A549 (cell line): ENCODE data around the gene CAB39. TPM values are rescaled to one million over a fixed set of nuclear protein-coding genes. Genes with fewer than 3 reads are reported as not detected.
A peak's percentile ranks its signal among the peaks of the same experiment; 100 is the strongest.

Experiments
- ATAC-seq, 2 experiments: fragments of 200-7000 bp in 1 of 2; fragments of >200 bp in 1 of 2; cut with Nextera tagmentation in 1 of 2; cut with Tn5 transposase in 1 of 2; 3 replicates each; pipeline versions ENCODE4 v1.8.0 to v1.9.1; 2018 to 2020; ENCODE audit warnings: mild to moderate bottlenecking in 1 of 2, moderate library complexity in 1 of 2
- CTCF ChIA-PET: fragments of 300-600 bp; sonication (Branson Sonifier 250); formaldehyde crosslinking; extraction: SDS; loops from one replicate; lab custom pipeline; 2021; ENCODE audit warnings: antibody characterized with exemption, inconsistent platforms; lab: Yijun Ruan, JAX
- POLR2A ChIA-PET: fragments of 350-600 bp; formaldehyde crosslinking; extraction: SDS; loops from one replicate; lab custom pipeline; 2021; ENCODE audit warnings: antibody characterized with exemption, inconsistent platforms; lab: Yijun Ruan, JAX
- DNase-seq, 2 experiments: peaks; one replicate each; pipeline versions ENCODE4 v3.0.0 to v3.0.0-alpha.2; 2011 to 2016; ENCODE audit warnings: low read depth in 1 of 2, low spot score in 1 of 2
- FAIRE-seq: peaks from 2 replicates; lab custom pipeline; 2011; peaks lifted over from hg19 to GRCh38; lab: Jason Lieb, UNC
- H3K27ac ChIP-seq, 2 experiments: fragments of >200 bp; sonication (Bioruptor Twin); formaldehyde crosslinking; 3 replicates each; pipeline ENCODE4 v1.5.1; 2016 to 2017
- H3K4me1 ChIP-seq: fragments of >200 bp; sonication (Bioruptor Twin); formaldehyde crosslinking; 3 replicates; pipeline ENCODE4 v1.6.1; 2016
- H3K4me2 ChIP-seq: fragments of >200 bp; sonication (Bioruptor Twin); formaldehyde crosslinking; 3 replicates; pipeline ENCODE4 v1.6.1; 2016
- H3K4me3 ChIP-seq: fragments of >200 bp; sonication (Bioruptor Twin); formaldehyde crosslinking; 3 replicates; pipeline ENCODE4 v1.5.1; 2016
- H3K9me3 ChIP-seq: fragments of >200 bp; sonication (Bioruptor Twin); formaldehyde crosslinking; 3 replicates; pipeline ENCODE4 v1.6.1; 2016
- BHLHE40 ChIP-seq: IDR thresholded peaks from 2 replicates; pipeline ENCODE4 v1.6.1; 2012; ENCODE audit warnings: low read depth, low read length, inconsistent platforms
- CBX8 ChIP-seq: fragments of 200-600 bp; sonication (generic); IDR thresholded peaks from 2 replicates; pipeline ENCODE4 v1.6.1; 2016
- CEBPB ChIP-seq, 2 experiments: fragments of >200 bp in 1 of 2; sonication (Bioruptor Twin) in 1 of 2; formaldehyde crosslinking in 1 of 2; IDR thresholded peaks; 2 replicates each; pipeline ENCODE4 v1.6.1; 2012 to 2016
- CTCF ChIP-seq: fragments of >200 bp; sonication (Bioruptor Twin); formaldehyde crosslinking; IDR thresholded peaks from 3 replicates; pipeline ENCODE4 v1.5.1; 2016
- EP300 ChIP-seq, 2 experiments: fragments of >200 bp; sonication (Bioruptor Twin); formaldehyde crosslinking; IDR thresholded peaks; 2 replicates in 1 of 2; 3 replicates in 1 of 2; pipeline ENCODE4 v1.6.1; 2016 to 2017
- ESRRA ChIP-seq: fragments of 150-350 bp; IDR thresholded peaks from 2 replicates; pipeline ENCODE4 v1.6.1; 2014; ENCODE audit warnings: mild to moderate bottlenecking, low read length, borderline replicate concordance
- FOSB ChIP-seq: fragments of 250-450 bp; sonication (Bioruptor Pico); IDR thresholded peaks from 2 replicates; pipeline ENCODE4 v1.5.0; 2020; ENCODE audit warnings: mild to moderate bottlenecking, moderate library complexity
- HDAC2 ChIP-seq: fragments of 200-600 bp; sonication (generic); IDR thresholded peaks from 2 replicates; pipeline ENCODE4 v1.6.1; 2016
- HES2 ChIP-seq: fragments of >200 bp; sonication (Bioruptor Twin); formaldehyde crosslinking; IDR thresholded peaks from 2 replicates; pipeline ENCODE4 v1.6.1; 2016
- HEYL ChIP-seq: fragments of 250-450 bp; sonication (Bioruptor Pico); IDR thresholded peaks from 2 replicates; pipeline ENCODE4 v1.8.0; 2021; ENCODE audit warnings: mild to moderate bottlenecking, moderate library complexity
- HOXB13 ChIP-seq: fragments of 250-450 bp; sonication (Bioruptor Pico); IDR thresholded peaks from 2 replicates; pipeline ENCODE4 v1.5.0; 2020; ENCODE audit warnings: low read depth, mild to moderate bottlenecking, moderate library complexity
- JUNB ChIP-seq: fragments of >200 bp; sonication (Bioruptor Twin); formaldehyde crosslinking; IDR thresholded peaks from 2 replicates; pipeline ENCODE4 v1.6.1; 2016
- KDM5A ChIP-seq: fragments of 200-600 bp; sonication (generic); IDR thresholded peaks from 2 replicates; pipeline ENCODE4 v1.6.1; 2016; ENCODE audit warnings: antibody characterized with exemption, mild to moderate bottlenecking
- MAZ ChIP-seq: fragments of 150-350 bp; IDR thresholded peaks from 2 replicates; pipeline ENCODE4 v1.6.1; 2014; ENCODE audit warnings: antibody characterized with exemption, low read depth, low read length, borderline replicate concordance
- NR3C1 ChIP-seq: fragments of >200 bp; sonication (Bioruptor Twin); formaldehyde crosslinking; IDR thresholded peaks from 3 replicates; pipeline ENCODE4 v1.6.1; 2017
- PBX3 ChIP-seq: IDR thresholded peaks from 2 replicates; pipeline ENCODE4 v1.6.1; 2012
- PHF8 ChIP-seq: fragments of 200-600 bp; sonication (generic); IDR thresholded peaks from 2 replicates; pipeline ENCODE4 v1.6.1; 2016; ENCODE audit warnings: low read depth, mild to moderate bottlenecking, antibody characterized with exemption, moderate library complexity, borderline replicate concordance
- POLR2A ChIP-seq: IDR thresholded peaks from 2 replicates; pipeline ENCODE4 v1.6.1; 2012; ENCODE audit warnings: mild to moderate bottlenecking, low read length
- RAD21 ChIP-seq, 2 experiments: fragments of >200 bp in 1 of 2; sonication (Bioruptor Twin) in 1 of 2; formaldehyde crosslinking in 1 of 2; IDR thresholded peaks in 1 of 2; conservative IDR thresholded peaks in 1 of 2; 2 replicates in 1 of 2; 3 replicates in 1 of 2; pipeline ENCODE4 v1.6.1; 2012 to 2018; ENCODE audit warnings: inconsistent platforms in 1 of 2
- RCOR1 ChIP-seq: fragments of 150-350 bp; IDR thresholded peaks from 2 replicates; pipeline ENCODE4 v1.6.1; 2014; ENCODE audit warnings: antibody characterized with exemption, low read length, low read depth
- SMC3 ChIP-seq: fragments of >200 bp; sonication (Bioruptor Twin); formaldehyde crosslinking; IDR thresholded peaks from 3 replicates; pipeline ENCODE4 v1.6.1; 2018; ENCODE audit warnings: inconsistent platforms
- ZFP36 ChIP-seq: fragments of 450-650 bp; IDR thresholded peaks from 2 replicates; pipeline ENCODE4 v1.6.1; 2014; ENCODE audit warnings: borderline replicate concordance; ENCODE audit not compliant: partially characterized antibody
- WGBS: methylation state at CpG from one replicate; pipeline ENCODE4 v1.1.6; 2017; ENCODE audit errors: missing lambda C conversion rate; 5-methylcytosine and 5-hydroxymethylcytosine counted together
- polyA plus RNA-seq, 4 experiments: library from polyadenylated mRNA; depleted of rRNA in 3 of 4; stranded (reverse); fragments of >200 nt; fragmentation: RNase III in 1 of 4; extraction: RNeasy Plus Mini Kit Qiagen cat#74134 plus additional on column Dnase treatment in 1 of 4; gene quantifications; 2 replicates in 3 of 4; 3 replicates in 1 of 4; pipeline ENCODE4 v1.2.3, GENCODE V29; 2011 to 2017
- TF ChIP-seq, protein P1 (sequence below): fragments of 450-650 bp; IDR thresholded peaks from 2 replicates; pipeline ENCODE4 v1.6.1; 2014; ENCODE audit warnings: antibody characterized with exemption
- TF ChIP-seq, protein P2 (sequence below): fragments of 250-450 bp; sonication (Bioruptor Pico); IDR thresholded peaks from 2 replicates; pipeline ENCODE4 v1.5.0; 2020; ENCODE audit warnings: low read depth, mild to moderate bottlenecking, moderate library complexity
- TF ChIP-seq, protein P3 (sequence below): IDR thresholded peaks from 2 replicates; pipeline ENCODE4 v1.6.1; 2012; ENCODE audit warnings: low read depth, borderline replicate concordance
- TF ChIP-seq, protein P4 (sequence below): IDR thresholded peaks from 2 replicates; pipeline ENCODE4 v1.6.1; 2012

Gene CAB39
- polyA plus RNA-seq, 2 of the 4 experiments (the other 2 are of a cell fraction): 28.4 to 54.2 TPM

GRCh38 chr2:230846360-230846759, 133.7 kb downstream of the CAB39 start (continued):
- TF ChIP-seq PBX3 (no peak), HES2 (no peak), EP300 (IDR thresholded peaks at IDR 0.05) (no peak), FOSB (CRISPR knock-in tag) (no peak), CBX8 (no peak), CEBPB (IDR thresholded peaks at IDR 0.05) (no peak)

DNA sequence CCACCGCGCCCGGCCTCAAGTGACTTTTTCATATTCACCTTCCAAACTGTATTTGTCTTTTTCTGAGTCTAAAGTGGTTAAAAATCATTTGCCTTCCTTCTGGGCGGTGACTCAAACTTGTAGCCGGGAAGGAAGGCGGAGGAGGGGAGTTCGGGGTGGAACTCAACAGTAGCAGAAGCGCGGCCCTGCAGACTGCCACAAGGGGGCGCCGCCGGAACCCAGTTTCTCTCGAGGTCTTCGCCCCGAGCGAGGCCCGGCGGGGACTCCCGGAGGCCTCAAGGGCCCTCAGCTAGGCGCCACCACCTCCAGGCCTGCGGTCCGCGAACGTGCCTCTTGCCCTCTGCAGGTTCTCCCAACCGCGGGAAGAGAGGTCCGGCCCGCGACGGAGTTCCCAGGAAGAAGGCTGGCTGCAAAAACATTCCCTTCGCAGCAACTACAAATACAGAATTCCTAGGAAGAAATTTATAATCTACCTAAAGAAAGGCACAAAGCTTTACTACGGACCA, 135.3 kb downstream of the CAB39 start:
- ChIA-PET POLR2A (no interaction called here), CTCF (interaction anchor here (0.6 to 4.5 kb wide), 29 partner anchors 8 to 160 kb away, joined by 3 to 30 read pairs (median 5); partner anchors contain the start of gene ITM2C)
- peak; percentile 94 to 96 for ATAC-seq
- DNase-seq: peak; percentile 76 to 83
- FAIRE-seq: no peak
- H3K4me2 ChIP-seq: peak overlapping the region; percentile 67
- peak overlapping the region in 1 of 2 experiments; percentile 48; a peak in 1 of 6 replicates for H3K27ac ChIP-seq
- no peak overlapping the region for H3K4me3 ChIP-seq
- H3K9me3 ChIP-seq: peaks cover 5% of the 10 kb centered on the region; the same call in 1 of the 3 replicates
- no peaks in the 10 kb centered on the region; the same call in 2 of the 3 replicates for H3K4me1 ChIP-seq
- 7% methylated on average over 32 of the region's 32 CpGs for WGBS
- TF ChIP-seq HES2 (no peak), BHLHE40 (no peak), EP300 (IDR thresholded peaks at IDR 0.05) (no peak), ZFP36 (no peak), HDAC2 (no peak), JUNB (no peak), NR3C1 (no peak), CTCF (peak; percentile 87), RAD21 (conservative IDR thresholded peaks at IDR 0.05 in 1 of 2, IDR thresholded peaks at IDR 0.05 in 1 of 2) (peak; percentile 49 to 65), CBX8 (no peak), MAZ (no peak), SMC3 (peak; percentile 76), HEYL (CRISPR knock-in tag) (no peak), CEBPB (IDR thresholded peaks at IDR 0.05) (no peak), POLR2A (no peak), ESRRA (no peak), HOXB13 (CRISPR knock-in tag) (no peak), RCOR1 (no peak), KDM5A (no peak), PHF8 (no peak)
- TF ChIP-seq, protein P1, sequence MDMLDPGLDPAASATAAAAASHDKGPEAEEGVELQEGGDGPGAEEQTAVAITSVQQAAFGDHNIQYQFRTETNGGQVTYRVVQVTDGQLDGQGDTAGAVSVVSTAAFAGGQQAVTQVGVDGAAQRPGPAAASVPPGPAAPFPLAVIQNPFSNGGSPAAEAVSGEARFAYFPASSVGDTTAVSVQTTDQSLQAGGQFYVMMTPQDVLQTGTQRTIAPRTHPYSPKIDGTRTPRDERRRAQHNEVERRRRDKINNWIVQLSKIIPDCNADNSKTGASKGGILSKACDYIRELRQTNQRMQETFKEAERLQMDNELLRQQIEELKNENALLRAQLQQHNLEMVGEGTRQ: no peak
- TF ChIP-seq, protein P2, sequence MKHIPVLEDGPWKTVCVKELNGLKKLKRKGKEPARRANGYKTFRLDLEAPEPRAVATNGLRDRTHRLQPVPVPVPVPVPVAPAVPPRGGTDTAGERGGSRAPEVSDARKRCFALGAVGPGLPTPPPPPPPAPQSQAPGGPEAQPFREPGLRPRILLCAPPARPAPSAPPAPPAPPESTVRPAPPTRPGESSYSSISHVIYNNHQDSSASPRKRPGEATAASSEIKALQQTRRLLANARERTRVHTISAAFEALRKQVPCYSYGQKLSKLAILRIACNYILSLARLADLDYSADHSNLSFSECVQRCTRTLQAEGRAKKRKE (CRISPR knock-in tag): no peak
- TF ChIP-seq, protein P3, sequence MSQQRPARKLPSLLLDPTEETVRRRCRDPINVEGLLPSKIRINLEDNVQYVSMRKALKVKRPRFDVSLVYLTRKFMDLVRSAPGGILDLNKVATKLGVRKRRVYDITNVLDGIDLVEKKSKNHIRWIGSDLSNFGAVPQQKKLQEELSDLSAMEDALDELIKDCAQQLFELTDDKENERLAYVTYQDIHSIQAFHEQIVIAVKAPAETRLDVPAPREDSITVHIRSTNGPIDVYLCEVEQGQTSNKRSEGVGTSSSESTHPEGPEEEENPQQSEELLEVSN: peak; percentile 50; the same call in 1 of the 2 replicates
- TF ChIP-seq, protein P4, sequence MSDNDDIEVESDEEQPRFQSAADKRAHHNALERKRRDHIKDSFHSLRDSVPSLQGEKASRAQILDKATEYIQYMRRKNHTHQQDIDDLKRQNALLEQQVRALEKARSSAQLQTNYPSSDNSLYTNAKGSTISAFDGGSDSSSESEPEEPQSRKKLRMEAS: peak; percentile 61; the same call in 1 of the 2 replicates
